NCI-H2227 (cell line): Measurements from ENCODE around the gene INPP4B.

Source experiments
- DNase-seq: peaks from one replicate; lab custom pipeline; 2025; ENCODE audit not compliant: unreplicated experiment; lab: John Stamatoyannopoulos, UW

INPP4B gene

GRCh38 chr4:142475663-142476062, 370.4 kb downstream of the INPP4B start:
- DNase-seq = no peak

- DNase-seq = no peak
Observed at GRCh38 chr4:142474398-142475087, 371.6 kb downstream of the INPP4B start.

GRCh38 chr4:142473960-142474338, 372.2 kb downstream of the INPP4B start:
- no peak for DNase-seq

GRCh38 chr4:142473218-142473959, 372.7 kb downstream of the INPP4B start:
- no peak for DNase-seq

GRCh38 chr4:142467088-142467487, 379.0 kb downstream of the INPP4B start:
- DNase-seq = no peak

- DNase-seq = no peak
Observed at GRCh38 chr4:142465526-142465925, 380.6 kb downstream of the INPP4B start.

GRCh38 chr4:142463206-142463605, 382.9 kb downstream of the INPP4B start:
- no peak for DNase-seq

- DNase-seq = no peak
Observed at GRCh38 chr4:142452161-142452855, 393.8 kb downstream of the INPP4B start.

- DNase-seq = no peak
Observed at GRCh38 chr4:142449771-142450373, 396.2 kb downstream of the INPP4B start.

GRCh38 chr4:142447009-142447408, 399.1 kb downstream of the INPP4B start:
- DNase-seq = no peak

- no peak for DNase-seq
Observed at GRCh38 chr4:142443469-142443868, 402.6 kb downstream of the INPP4B start.

GRCh38 chr4:142440093-142440492, 406.0 kb downstream of the INPP4B start:
- no peak for DNase-seq

GRCh38 chr4:142435599-142436235, 410.4 kb downstream of the INPP4B start:
- no peak for DNase-seq

GRCh38 chr4:142434519-142435224, 411.4 kb downstream of the INPP4B start:
- DNase-seq = no peak

- DNase-seq = no peak
Observed at GRCh38 chr4:142428715-142429114, 417.4 kb downstream of the INPP4B start.

- DNase-seq = no peak
Observed at GRCh38 chr4:142427456-142427855, 418.6 kb downstream of the INPP4B start.

- DNase-seq = no peak
Observed at GRCh38 chr4:142423861-142424260, 422.2 kb downstream of the INPP4B start.

GRCh38 chr4:142420311-142421095, 425.6 kb downstream of the INPP4B start:
- no peak for DNase-seq

- DNase-seq = no peak
Observed at GRCh38 chr4:142419712-142420111, 426.4 kb downstream of the INPP4B start.

- DNase-seq = no peak
Observed at GRCh38 chr4:142418697-142419096, 427.4 kb downstream of the INPP4B start.
